HEK293 (cell line): ENCODE data around the gene CCDC57.

Experiments used
- AEBP2 ChIP-seq: fragments of 450-650 bp; formaldehyde crosslinking; IDR thresholded peaks from 2 replicates; pipeline ENCODE4 v1.5.1; 2016; ENCODE audit warnings: missing biosample characterization, missing genetic modification characterization, borderline replicate concordance
- BCL11A ChIP-seq: fragments of 450-650 bp; formaldehyde crosslinking; IDR thresholded peaks from 2 replicates; pipeline ENCODE4 v1.5.1; 2016; ENCODE audit warnings: low read depth, missing biosample characterization, missing genetic modification characterization
- BCL6B ChIP-seq: fragments of 450-650 bp; formaldehyde crosslinking; IDR thresholded peaks from 2 replicates; pipeline ENCODE4 v1.5.1; 2017; ENCODE audit warnings: missing biosample characterization, missing genetic modification characterization
- GLIS1 ChIP-seq: fragments of 450-650 bp; formaldehyde crosslinking; IDR thresholded peaks from 2 replicates; pipeline ENCODE4 v1.5.1; 2016; ENCODE audit warnings: missing biosample characterization, missing genetic modification characterization
- HIC1 ChIP-seq: fragments of 450-650 bp; formaldehyde crosslinking; IDR thresholded peaks from 2 replicates; pipeline ENCODE4 v1.5.1; 2016; ENCODE audit warnings: missing biosample characterization, missing genetic modification characterization
- HOXA7 ChIP-seq: sonication (generic); formaldehyde crosslinking; IDR thresholded peaks from 2 replicates; pipeline ENCODE4 v1.8.1; 2022; ENCODE audit warnings: missing genetic modification reagents, borderline replicate concordance
- IKZF3 ChIP-seq: fragments of 450-650 bp; IDR thresholded peaks from 2 replicates; pipeline ENCODE4 v1.5.0; 2018; ENCODE audit warnings: missing biosample characterization, mild to moderate bottlenecking, missing genetic modification characterization, moderate library complexity
- KLF16 ChIP-seq: fragments of 450-650 bp; formaldehyde crosslinking; IDR thresholded peaks from 2 replicates; pipeline ENCODE4 v1.5.1; 2017; ENCODE audit warnings: missing biosample characterization, missing genetic modification characterization
- KLF8 ChIP-seq: fragments of 450-650 bp; formaldehyde crosslinking; IDR thresholded peaks from 2 replicates; pipeline ENCODE4 v1.5.1; 2016; ENCODE audit warnings: missing biosample characterization, missing genetic modification characterization
- PRDM1 ChIP-seq: fragments of 450-650 bp; formaldehyde crosslinking; IDR thresholded peaks from 2 replicates; pipeline ENCODE4; 2016; ENCODE audit warnings: missing biosample characterization, missing genetic modification characterization
- SCRT2 ChIP-seq: fragments of 450-650 bp; formaldehyde crosslinking; IDR thresholded peaks from 2 replicates; pipeline ENCODE4 v1.5.1; 2016; ENCODE audit warnings: missing biosample characterization, missing genetic modification characterization
- ZBTB1 ChIP-seq: fragments of 450-650 bp; formaldehyde crosslinking; IDR thresholded peaks from 2 replicates; pipeline ENCODE4 v1.5.1; 2016; ENCODE audit warnings: missing biosample characterization, missing genetic modification characterization
- ZBTB44 ChIP-seq: fragments of 450-650 bp; IDR thresholded peaks from 2 replicates; pipeline ENCODE4 v1.5.1; 2018; ENCODE audit warnings: missing biosample characterization, mild to moderate bottlenecking, missing genetic modification characterization
- ZBTB7A ChIP-seq: fragments of 450-650 bp; formaldehyde crosslinking; IDR thresholded peaks from 2 replicates; pipeline ENCODE4 v1.5.1; 2016; ENCODE audit warnings: low read depth, missing biosample characterization, missing genetic modification characterization
- ZFP41 ChIP-seq: fragments of 450-650 bp; formaldehyde crosslinking; IDR thresholded peaks from 2 replicates; pipeline ENCODE4 v1.5.1; 2016; ENCODE audit warnings: missing biosample characterization, missing genetic modification characterization, borderline replicate concordance
- ZNF10 ChIP-seq: fragments of 450-650 bp; formaldehyde crosslinking; IDR thresholded peaks from 2 replicates; pipeline ENCODE4 v1.5.1; 2017; ENCODE audit warnings: missing biosample characterization, missing genetic modification characterization
- ZNF112 ChIP-seq: fragments of 450-650 bp; formaldehyde crosslinking; IDR thresholded peaks from 2 replicates; pipeline ENCODE4 v1.5.0; 2017; ENCODE audit warnings: missing biosample characterization, missing genetic modification characterization
- ZNF132 ChIP-seq: fragments of 450-650 bp; formaldehyde crosslinking; IDR thresholded peaks from 2 replicates; pipeline ENCODE4 v1.5.1; 2017; ENCODE audit warnings: missing biosample characterization, missing genetic modification characterization, borderline replicate concordance
- ZNF175 ChIP-seq: fragments of 450-650 bp; formaldehyde crosslinking; IDR thresholded peaks from 2 replicates; pipeline ENCODE4 v1.5.1; 2016; ENCODE audit warnings: missing biosample characterization, missing genetic modification characterization
- ZNF223 ChIP-seq: fragments of 450-650 bp; formaldehyde crosslinking; IDR thresholded peaks from 2 replicates; pipeline ENCODE4 v1.5.1; 2016; ENCODE audit warnings: missing biosample characterization, missing genetic modification characterization
- ZNF302 ChIP-seq: fragments of 450-650 bp; formaldehyde crosslinking; IDR thresholded peaks from 2 replicates; pipeline ENCODE4 v1.5.1; 2016; ENCODE audit warnings: missing biosample characterization, missing genetic modification characterization, low read depth
- ZNF335 ChIP-seq: fragments of 450-650 bp; formaldehyde crosslinking; conservative IDR thresholded peaks from 2 replicates; pipeline ENCODE4 v1.5.1; 2016; ENCODE audit warnings: missing biosample characterization, missing genetic modification characterization
- ZNF449 ChIP-seq: fragments of 450-650 bp; formaldehyde crosslinking; IDR thresholded peaks from 2 replicates; pipeline ENCODE4 v1.5.1; 2017; ENCODE audit warnings: missing biosample characterization, mild to moderate bottlenecking, missing genetic modification characterization, moderate library complexity
- ZNF473 ChIP-seq: fragments of 450-650 bp; formaldehyde crosslinking; IDR thresholded peaks from 2 replicates; pipeline ENCODE4 v1.5.1; 2017; ENCODE audit warnings: missing biosample characterization, missing genetic modification characterization
- ZNF48 ChIP-seq: fragments of 450-650 bp; formaldehyde crosslinking; IDR thresholded peaks from 2 replicates; pipeline ENCODE4 v1.5.1; 2016; ENCODE audit warnings: missing biosample characterization, missing genetic modification characterization
- ZNF529 ChIP-seq: fragments of 450-650 bp; formaldehyde crosslinking; IDR thresholded peaks from 2 replicates; pipeline ENCODE4 v1.5.1; 2017; ENCODE audit warnings: missing genetic modification characterization, missing biosample characterization; ENCODE audit not compliant: insufficient replicate concordance
- ZNF544 ChIP-seq: fragments of 450-650 bp; formaldehyde crosslinking; IDR thresholded peaks from 2 replicates; pipeline ENCODE4 v1.5.0; 2017; ENCODE audit warnings: missing biosample characterization, missing genetic modification characterization
- ZNF560 ChIP-seq: fragments of 450-650 bp; formaldehyde crosslinking; IDR thresholded peaks from 2 replicates; pipeline ENCODE4 v1.5.1; 2017; ENCODE audit warnings: missing biosample characterization, missing genetic modification characterization, borderline replicate concordance
- ZNF596 ChIP-seq: fragments of 450-650 bp; IDR thresholded peaks from 2 replicates; pipeline ENCODE4 v1.5.0; 2018; ENCODE audit warnings: missing biosample characterization, mild to moderate bottlenecking, missing genetic modification characterization, moderate library complexity
- ZNF785 ChIP-seq: fragments of 450-650 bp; formaldehyde crosslinking; IDR thresholded peaks from 2 replicates; pipeline ENCODE4 v1.5.1; 2016; ENCODE audit warnings: missing biosample characterization, missing genetic modification characterization
- ZNF837 ChIP-seq: fragments of 450-650 bp; formaldehyde crosslinking; IDR thresholded peaks from 2 replicates; pipeline ENCODE4 v1.5.1; 2016; ENCODE audit warnings: missing biosample characterization, missing genetic modification characterization

The CCDC57 gene

GRCh38 chr17:82236142-82236971 lies 23.7 kb upstream of the CCDC57 start (continued):
- TF ChIP-seq ZBTB44 = no peak
- TF ChIP-seq ZNF544 (tag by site-specific recombination) = no peak
- TF ChIP-seq ZNF175 (tag by site-specific recombination) = no peak
- TF ChIP-seq ZFP41 (tag by site-specific recombination) = no peak
- no peak for TF ChIP-seq ZNF473 (tag by site-specific recombination)
- TF ChIP-seq BCL11A (tag by site-specific recombination) = no peak
- no peak for TF ChIP-seq AEBP2 (tag by site-specific recombination)
- no peak for TF ChIP-seq ZNF335
- TF ChIP-seq ZNF529 (tag by site-specific recombination) = no peak
- no peak for TF ChIP-seq ZNF302
- TF ChIP-seq ZNF132 (tag by site-specific recombination) = no peak
- TF ChIP-seq KLF16 (tag by site-specific recombination) = no peak
- 0 out of 2 replicates have a peak, but pooled peaks have one; percentile 15 for TF ChIP-seq KLF8
- TF ChIP-seq GLIS1 (tag by site-specific recombination) = peak; percentile 98
- peak; percentile 93 for TF ChIP-seq SCRT2 (tag by site-specific recombination)
- TF ChIP-seq PRDM1 (tag by site-specific recombination) = no peak
- TF ChIP-seq IKZF3 (tag by site-specific recombination) = no peak
- no peak; the same call in 1 of the 2 replicates for TF ChIP-seq ZNF785 (tag by site-specific recombination)
- TF ChIP-seq BCL6B (tag by site-specific recombination) = no peak
- TF ChIP-seq ZBTB7A = peak; percentile 81; the same call in 1 of the 2 replicates
- TF ChIP-seq HIC1 (tag by site-specific recombination) = peak; percentile 98
- no peak for TF ChIP-seq ZNF560 (tag by site-specific recombination)
- TF ChIP-seq HOXA7 = no peak
- no peak for TF ChIP-seq ZNF112
- 0 out of 2 replicates have a peak, but pooled peaks have one; percentile 11 for TF ChIP-seq ZNF596
- TF ChIP-seq ZNF48 (tag by site-specific recombination) = no peak
- no peak for TF ChIP-seq ZNF223 (tag by site-specific recombination)
- peak; percentile 29; the same call in 1 of the 2 replicates for TF ChIP-seq ZNF449 (tag by site-specific recombination)
- no peak for TF ChIP-seq ZBTB1 (tag by site-specific recombination)
- TF ChIP-seq ZNF10 (tag by site-specific recombination) = no peak
- no peak for TF ChIP-seq ZNF837
